K562 treated with DMSO at 1 percent for 12 hours (cell line): ENCODE results near the gene KIAA2012. TPM values are rescaled to one million over a fixed set of nuclear protein-coding genes. Genes with fewer than 3 reads are reported as not detected.

ENCODE experiments used
- total RNA-seq: library from RNA; unstranded; fragments of 300-600 nt; gene quantifications from 2 replicates; pipeline ENCODE4 v1.2.3, GENCODE V29; 2022; ENCODE audit not compliant: insufficient read depth

The KIAA2012 gene
- not detected in 2 replicates for total RNA-seq

DNA sequence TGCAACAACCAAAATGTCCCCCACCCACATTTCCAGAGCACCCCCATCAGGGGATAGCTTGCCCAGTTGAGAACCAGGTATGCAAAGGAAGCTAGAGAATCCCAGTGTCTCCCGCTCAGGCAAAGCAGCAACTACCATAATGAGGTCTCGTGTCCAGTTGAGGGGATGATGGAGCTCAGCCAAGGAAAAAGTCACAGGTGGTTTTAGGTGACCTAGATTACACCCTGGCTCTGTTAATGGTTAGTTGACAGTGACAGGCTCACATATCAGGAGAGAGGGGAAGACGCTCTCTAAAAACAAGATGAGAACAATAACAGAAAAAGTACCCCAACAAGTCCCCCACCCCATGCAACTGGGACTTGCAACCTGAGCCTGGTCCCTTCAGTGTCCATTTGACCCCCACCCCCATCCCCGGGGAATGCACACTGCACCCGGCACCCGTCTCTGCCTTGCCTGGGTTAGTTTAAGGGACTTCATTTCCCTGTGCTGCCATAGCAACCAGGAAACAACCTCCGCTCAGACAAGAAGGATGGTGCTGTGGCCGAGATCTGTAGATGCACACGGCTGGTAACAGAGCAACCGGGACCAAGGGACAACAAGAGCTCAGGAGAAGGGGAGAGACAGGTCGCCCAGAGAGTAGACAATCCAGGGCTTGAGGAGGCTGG, at the start of gene KIAA2012:
TSS of gene KIAA2012 (plus strand) at position 519 of the 665 bp plus-strand sequence. CDS start 373 bp downstream, outside the sequence.

GRCh38 chr2:202033317-202034248, 39.5 kb upstream of the KIAA2012 start, which contains the start of gene FZD7:
Gene FZD7, plus strand, starts transcription at chr2:202033855. Its CDS starts 793 bp downstream, at chr2:202034648.

DNA sequence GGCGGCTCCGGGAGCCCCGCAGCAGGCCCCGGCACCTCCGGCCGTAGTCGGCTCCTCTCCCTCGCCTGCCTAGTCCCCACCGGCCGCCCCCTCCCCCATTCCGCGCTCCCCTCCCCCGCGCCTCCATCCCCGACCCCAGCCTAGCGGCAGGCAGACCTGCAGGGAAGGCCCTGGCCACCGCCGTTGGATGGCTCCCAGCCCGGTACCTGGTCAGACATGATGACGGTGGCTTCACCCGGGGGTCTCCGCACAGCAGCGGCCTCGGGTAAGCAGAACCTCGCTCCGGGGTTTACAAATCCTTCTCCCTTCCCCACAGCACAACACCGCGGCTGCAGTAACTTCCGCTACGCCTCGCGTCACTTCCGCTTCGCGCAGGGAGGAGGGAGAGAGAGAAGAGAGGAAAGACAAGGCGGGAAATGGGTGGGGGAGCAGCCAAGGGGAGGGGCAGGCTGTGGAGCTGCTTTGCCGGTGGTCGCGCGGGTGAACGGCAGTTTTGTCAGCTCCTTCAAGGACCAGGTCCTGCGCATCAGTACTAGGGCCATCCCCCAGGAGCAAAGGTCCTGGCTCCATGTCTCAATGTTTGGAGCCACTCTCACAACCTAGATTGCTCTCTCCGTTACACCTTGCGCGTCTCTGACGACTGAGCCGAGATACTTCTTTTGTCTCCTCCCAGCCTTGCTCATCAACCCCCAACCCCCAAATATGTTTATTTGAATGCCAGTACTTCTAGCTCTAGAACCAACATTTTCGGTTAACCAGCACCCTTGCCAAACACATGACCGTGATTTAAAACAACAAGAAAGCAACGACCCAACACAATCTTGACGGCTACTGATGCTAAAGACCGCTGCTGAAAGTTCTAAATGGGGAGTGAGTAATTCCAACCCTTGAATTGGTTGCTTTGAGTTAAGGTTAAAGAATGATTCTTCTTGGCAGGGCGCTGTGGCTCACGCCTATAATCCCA, 165.5 kb downstream of the KIAA2012 start, which contains the start of gene SUMO1:
TSS of gene SUMO1 (minus strand) at position 364 of the 964 bp plus-strand sequence. CDS start at position 218, 146 bp downstream.

Other genes starting within 250 kb of the KIAA2012 start
- 3.3 and 6.9 TPM in 2 replicates for gene FZD7, start 39.4 kb upstream of the KIAA2012 start, total RNA-seq
- 48.7 and 66.6 TPM in 2 replicates for gene SUMO1, start 165.3 kb downstream of the KIAA2012 start, total RNA-seq
- 34.7 and 61.0 TPM in 2 replicates for gene NOP58, start 192.5 kb downstream of the KIAA2012 start, total RNA-seq